ENCODE results near the gene ERC1.

The ERC1 gene

GRCh38 chr12:1343422-1343821 lies 352.4 kb downstream of the ERC1 start:
- no peak overlapping the region for H3K9ac ChIP-seq (ENCODE audit: insufficient read length)
- no peak for TF ChIP-seq EZH2 (IDR thresholded peaks at IDR 0.05)
- no peak for TF ChIP-seq POLR2AphosphoS5 (IDR thresholded peaks at IDR 0.05; ENCODE audit: borderline replicate concordance, low read depth, low read length)
- no peak for TF ChIP-seq FOXP2 (optimal IDR thresholded peaks at IDR 0.05; ENCODE audit: control extremely low read depth, extremely low read length, insufficient read depth)
- H3K9me3 ChIP-seq (ENCODE audit: low read depth, low read length) = no peaks in the 10 kb centered on the region
- no peak for DNase-seq (ENCODE audit: low read depth, low spot score)
- no peak overlapping the region for H3K4me3 ChIP-seq
- H3K27ac ChIP-seq = no peak overlapping the region
- H3K36me3 ChIP-seq (ENCODE audit: insufficient read depth, low read length) = no peaks in the 10 kb centered on the region

- no peak overlapping the region for H3K27ac ChIP-seq
- no peak overlapping the region for H3K4me3 ChIP-seq
- H3K36me3 ChIP-seq (ENCODE audit: insufficient read depth, low read length) = no peaks in the 10 kb centered on the region
- TF ChIP-seq FOXP2 (optimal IDR thresholded peaks at IDR 0.05; ENCODE audit: control extremely low read depth, extremely low read length, insufficient read depth) (no peak), EZH2 (IDR thresholded peaks at IDR 0.05) (no peak), POLR2AphosphoS5 (IDR thresholded peaks at IDR 0.05; ENCODE audit: borderline replicate concordance, low read depth, low read length) (no peak)
- DNase-seq (ENCODE audit: low read depth, low spot score) = no peak
- H3K9me3 ChIP-seq (ENCODE audit: low read depth, low read length) = no peaks in the 10 kb centered on the region
- no peak overlapping the region for H3K9ac ChIP-seq (ENCODE audit: insufficient read length)
These were observed 353.2 kb downstream of the ERC1 start for GRCh38 chr12:1344245-1344644.

GRCh38 chr12:1346126-1346525 lies 355.1 kb downstream of the ERC1 start:
- H3K9ac ChIP-seq (ENCODE audit: insufficient read length) = no peak overlapping the region
- no peak for DNase-seq (ENCODE audit: low read depth, low spot score)
- TF ChIP-seq POLR2AphosphoS5 (IDR thresholded peaks at IDR 0.05; ENCODE audit: borderline replicate concordance, low read depth, low read length) (no peak), FOXP2 (optimal IDR thresholded peaks at IDR 0.05; ENCODE audit: control extremely low read depth, extremely low read length, insufficient read depth) (no peak), EZH2 (IDR thresholded peaks at IDR 0.05) (no peak)
- H3K36me3 ChIP-seq (ENCODE audit: insufficient read depth, low read length) = no peaks in the 10 kb centered on the region
- H3K9me3 ChIP-seq (ENCODE audit: low read depth, low read length) = no peaks in the 10 kb centered on the region
- H3K4me3 ChIP-seq = no peak overlapping the region
- no peak overlapping the region for H3K27ac ChIP-seq

DNA sequence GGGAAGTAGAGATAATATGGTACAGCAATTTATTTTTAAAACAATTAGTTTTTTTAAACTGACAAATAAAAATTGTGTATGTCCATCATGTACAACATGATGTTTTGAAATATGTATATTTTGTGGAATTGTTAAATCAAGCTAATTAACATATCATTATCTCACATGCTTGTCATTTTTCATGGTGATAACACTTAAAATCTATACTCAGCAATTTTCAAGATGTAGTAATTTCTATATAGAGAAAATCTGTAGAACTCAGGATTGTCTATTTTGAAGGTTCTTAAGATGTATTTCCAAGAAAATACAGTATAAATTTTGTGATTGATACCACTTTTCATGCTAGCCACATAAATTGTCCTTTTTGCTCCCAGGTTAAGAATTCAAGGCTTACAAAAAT lies 356.3 kb downstream of the ERC1 start:
- no peak for DNase-seq (ENCODE audit: low read depth, low spot score)
- Histone ChIP-seq H3K27ac (no peak overlapping the region), H3K4me3 (no peak overlapping the region), H3K9ac (ENCODE audit: insufficient read length) (no peak overlapping the region), H3K9me3 (ENCODE audit: low read depth, low read length) (no peaks in the 10 kb centered on the region), H3K36me3 (ENCODE audit: insufficient read depth, low read length) (no peaks in the 10 kb centered on the region)
- TF ChIP-seq POLR2AphosphoS5 (IDR thresholded peaks at IDR 0.05; ENCODE audit: borderline replicate concordance, low read depth, low read length) (no peak), EZH2 (IDR thresholded peaks at IDR 0.05) (no peak), FOXP2 (optimal IDR thresholded peaks at IDR 0.05; ENCODE audit: control extremely low read depth, extremely low read length, insufficient read depth) (no peak)

GRCh38 chr12:1348606-1349005 lies 357.6 kb downstream of the ERC1 start:
- TF ChIP-seq POLR2AphosphoS5 (IDR thresholded peaks at IDR 0.05; ENCODE audit: borderline replicate concordance, low read depth, low read length) (no peak), FOXP2 (optimal IDR thresholded peaks at IDR 0.05; ENCODE audit: control extremely low read depth, extremely low read length, insufficient read depth) (no peak), EZH2 (IDR thresholded peaks at IDR 0.05) (no peak)
- H3K9ac ChIP-seq (ENCODE audit: insufficient read length) = no peak overlapping the region
- H3K9me3 ChIP-seq (ENCODE audit: low read depth, low read length) = no peaks in the 10 kb centered on the region
- DNase-seq (ENCODE audit: low read depth, low spot score) = no peak
- H3K36me3 ChIP-seq (ENCODE audit: insufficient read depth, low read length) = no peaks in the 10 kb centered on the region
- H3K4me3 ChIP-seq = no peak overlapping the region
- no peak overlapping the region for H3K27ac ChIP-seq

DNA sequence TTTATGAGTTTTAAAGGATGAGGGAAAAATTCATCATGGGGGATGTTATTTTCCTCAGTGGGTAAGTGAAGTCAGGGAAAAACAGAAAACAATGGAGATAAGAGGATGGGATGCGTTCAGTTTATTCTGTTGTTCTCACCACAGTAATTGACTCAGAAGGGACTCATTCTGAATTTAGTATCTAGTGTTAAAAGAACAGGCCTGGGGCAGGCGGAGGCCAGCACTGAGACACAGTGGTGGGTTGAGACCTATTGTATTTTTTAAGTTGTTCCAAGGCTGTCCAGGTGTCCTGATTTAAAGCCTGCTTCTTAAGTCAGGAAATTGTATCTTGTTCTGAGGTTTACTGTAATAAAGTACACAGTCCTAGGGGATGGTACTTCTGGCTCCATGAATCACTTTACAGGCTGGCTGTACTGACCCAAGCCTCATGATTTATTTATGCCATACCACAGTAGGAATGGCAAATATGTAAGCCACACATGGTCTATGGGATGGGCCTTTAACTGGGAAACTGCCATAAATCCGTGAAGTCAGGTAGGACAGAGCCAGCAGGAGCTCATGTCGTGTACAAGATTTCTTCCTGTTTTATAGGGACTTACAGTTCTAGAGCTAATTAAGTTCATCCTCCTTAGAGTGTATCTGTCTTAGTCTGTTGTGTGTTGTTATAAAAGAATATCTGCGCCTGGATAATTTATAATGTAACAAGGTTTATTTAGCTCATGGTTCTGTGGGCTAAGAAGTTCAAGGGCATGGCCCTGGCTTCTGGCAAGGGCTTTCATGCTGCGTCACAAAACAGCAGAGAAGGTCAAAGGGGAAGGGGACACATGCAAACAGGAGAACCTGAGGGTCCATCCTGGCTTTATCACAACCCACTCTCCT lies 359.3 kb downstream of the ERC1 start:
- Histone ChIP-seq H3K36me3 (ENCODE audit: insufficient read depth, low read length) (no peaks in the 10 kb centered on the region), H3K4me3 (no peak overlapping the region), H3K27ac (no peak overlapping the region), H3K9ac (ENCODE audit: insufficient read length) (no peak overlapping the region), H3K9me3 (ENCODE audit: low read depth, low read length) (no peaks in the 10 kb centered on the region)
- TF ChIP-seq EZH2 (IDR thresholded peaks at IDR 0.05) (no peak), FOXP2 (optimal IDR thresholded peaks at IDR 0.05; ENCODE audit: control extremely low read depth, extremely low read length, insufficient read depth) (no peak)
- DNase-seq (ENCODE audit: low read depth, low spot score) = no peak

- H3K9ac ChIP-seq (ENCODE audit: insufficient read length) = no peak overlapping the region
- no peak overlapping the region for H3K4me3 ChIP-seq
- no peaks in the 10 kb centered on the region for H3K9me3 ChIP-seq (ENCODE audit: low read depth, low read length)
- H3K36me3 ChIP-seq (ENCODE audit: insufficient read depth, low read length) = no peaks in the 10 kb centered on the region
- no peak for TF ChIP-seq POLR2AphosphoS5 (IDR thresholded peaks at IDR 0.05; ENCODE audit: borderline replicate concordance, low read depth, low read length)
- no peak for TF ChIP-seq EZH2 (IDR thresholded peaks at IDR 0.05)
- TF ChIP-seq FOXP2 (optimal IDR thresholded peaks at IDR 0.05; ENCODE audit: control extremely low read depth, extremely low read length, insufficient read depth) = no peak
- no peak overlapping the region for H3K27ac ChIP-seq
- no peak for DNase-seq (ENCODE audit: low read depth, low spot score)
These were observed 359.9 kb downstream of the ERC1 start for GRCh38 chr12:1350934-1351240.

GRCh38 chr12:1351926-1352325 lies 360.9 kb downstream of the ERC1 start:
- no peak for TF ChIP-seq FOXP2 (optimal IDR thresholded peaks at IDR 0.05; ENCODE audit: control extremely low read depth, extremely low read length, insufficient read depth)
- TF ChIP-seq EZH2 (IDR thresholded peaks at IDR 0.05) = no peak
- no peak for TF ChIP-seq POLR2AphosphoS5 (IDR thresholded peaks at IDR 0.05; ENCODE audit: borderline replicate concordance, low read depth, low read length)
- Histone ChIP-seq H3K4me3 (no peak overlapping the region), H3K9me3 (ENCODE audit: low read depth, low read length) (no peaks in the 10 kb centered on the region), H3K27ac (no peak overlapping the region), H3K9ac (ENCODE audit: insufficient read length) (no peak overlapping the region), H3K36me3 (ENCODE audit: insufficient read depth, low read length) (no peaks in the 10 kb centered on the region)
- no peak for DNase-seq (ENCODE audit: low read depth, low spot score)

GRCh38 chr12:1353451-1353850 lies 362.4 kb downstream of the ERC1 start:
- Histone ChIP-seq H3K9ac (ENCODE audit: insufficient read length) (no peak overlapping the region), H3K4me3 (no peak overlapping the region), H3K9me3 (ENCODE audit: low read depth, low read length) (no peaks in the 10 kb centered on the region), H3K27ac (no peak overlapping the region), H3K36me3 (ENCODE audit: insufficient read depth, low read length) (no peaks in the 10 kb centered on the region)
- TF ChIP-seq EZH2 (IDR thresholded peaks at IDR 0.05) = no peak
- TF ChIP-seq POLR2AphosphoS5 (IDR thresholded peaks at IDR 0.05; ENCODE audit: borderline replicate concordance, low read depth, low read length) = no peak
- no peak for TF ChIP-seq FOXP2 (optimal IDR thresholded peaks at IDR 0.05; ENCODE audit: control extremely low read depth, extremely low read length, insufficient read depth)
- DNase-seq (ENCODE audit: low read depth, low spot score) = no peak
